ENCODE data around the gene TLCD3B. TPM values are rescaled to one million over a fixed set of nuclear protein-coding genes. Genes with fewer than 3 reads are reported as not detected.
A peak's percentile ranks its signal among the peaks of the same experiment; 100 is the strongest.

The TLCD3B gene
- total and polyA plus RNA-seq, 2 of the 4 experiments (the other 2 are of a cell fraction): 0.19 TPM; not detected in 1

GRCh38 chr16:29986231-29986630, 44.8 kb downstream of the TLCD3B start:
- dilution Hi-C loops (cut with HindIII; ENCODE audit: low sequenced_read_pairs, unreplicated experiment): no loop called here
- Histone ChIP-seq H2AFZ (replicated peaks; ENCODE audit: low read length, poor library complexity) (no peak overlapping the region), H2BK15ac (ENCODE audit: low read depth, low read length) (no peak overlapping the region), H2BK5ac (ENCODE audit: low read depth, low read length, poor library complexity, severe bottlenecking) (no peak overlapping the region), H3K27me3 (ENCODE audit: control insufficient read depth, insufficient read depth, low read length) (no peaks in the 10 kb centered on the region), H3K4me1 (ENCODE audit: control insufficient read depth, insufficient read depth, low read length) (no peaks in the 10 kb centered on the region), H3K9me3 (ENCODE audit: control insufficient read depth, insufficient read depth, low read length) (no peaks in the 10 kb centered on the region), H3K9me1 (ENCODE audit: insufficient read depth, low read length) (no peaks in the 10 kb centered on the region), H3K27ac (ENCODE audit: insufficient read depth, low read length) (no peak overlapping the region), H3K4ac (ENCODE audit: low read depth, low read length) (no peak overlapping the region), H4K91ac (ENCODE audit: insufficient read depth, low read depth, low read length) (no peak overlapping the region), H3K18ac (ENCODE audit: low read depth, low read length) (no peak overlapping the region), H4K20me1 (ENCODE audit: insufficient read depth, low read length) (no peaks in the 10 kb centered on the region; the same call in 1 of the 2 replicates), H3K23ac (ENCODE audit: low read depth, low read length) (no peak overlapping the region), H4K8ac (ENCODE audit: low read depth in 2 of 2, low read length in 2 of 2) (no peak overlapping the region), H2BK120ac (ENCODE audit: low read depth, low read length) (no peak overlapping the region), H3K4me2 (ENCODE audit: low read depth, low read length) (no peak overlapping the region), H4K5ac (ENCODE audit: low read depth, low read length) (no peak overlapping the region), H3K79me1 (ENCODE audit: low read depth in 1 of 2, low read length in 2 of 2) (peaks cover 1 to 9% of the 10 kb centered on the region in 2 experiments; a peak in 1 of 4 replicates), H3K14ac (replicated peaks; ENCODE audit: low read depth, low read length) (no peak overlapping the region), H3K56ac (ENCODE audit: extremely low read depth, insufficient read depth, low read length) (no peak overlapping the region), H2AK5ac (ENCODE audit: low read depth, low read length) (no peak overlapping the region), H3K9ac (ENCODE audit: low read depth, low read length) (no peak overlapping the region), H2BK20ac (ENCODE audit: low read depth, low read length) (no peak overlapping the region), H3K4me3 (ENCODE audit: insufficient read depth, low read depth, low read length) (no peak overlapping the region), H3K36me3 (ENCODE audit: control insufficient read depth, insufficient read depth, low read length) (peaks cover 82% of the 10 kb centered on the region), H2AK9ac (replicated peaks; ENCODE audit: low read depth, low read length, poor library complexity) (no peak overlapping the region)
- DNase-seq (no peak), ATAC-seq (ENCODE audit: low read depth) (no peak)
- CTCF ChIA-PET: no interaction called here
- in situ Hi-C loops (cut with MboI; ENCODE audit: low sequenced_read_pairs): no loop called here
- WGBS, 2 experiments (ENCODE audit: extremely low coverage in 2 of 2, insufficient read length in 1 of 2): 91% methylated on average over 7 of the region's 20 CpGs; no CpG with 5 or more reads in 1 of the 2 experiments
- POLR2A ChIA-PET (ENCODE audit: unreplicated experiment): no interaction called here
- TF ChIP-seq MAZ (IDR thresholded peaks at IDR 0.05; ENCODE audit: borderline replicate concordance, low read depth, low read length) (no peak), MXI1 (IDR thresholded peaks at IDR 0.05; ENCODE audit: borderline replicate concordance, low read depth, low read length) (no peak), RCOR1 (IDR thresholded peaks at IDR 0.05; ENCODE audit: insufficient replicate concordance, low read length) (no peak), FOS (IDR thresholded peaks at IDR 0.05; ENCODE audit: low read depth, low read length) (no peak), CHD1 (IDR thresholded peaks at IDR 0.05; ENCODE audit: low read depth, low read length) (no peak)
- intact Hi-C loops (cut with micrococcal nuclease): no loop called here
- TSS peak; percentile 8 for BruUV-seq (replicated peaks)
